Duodenal mucosa (tissue), 2 donors: ENCODE measurements around the gene STUB1.
A peak's percentile ranks its signal among the peaks of the same experiment; 100 is the strongest.

ENCODE experiments used
- H3K27ac ChIP-seq: one replicate; pipeline ENCODE4 v1.7.0; 2013; ENCODE audit warnings: low read depth, low read length
- H3K27me3 ChIP-seq, 2 donors: one replicate each; pipeline ENCODE4 v1.7.0; 2013; ENCODE audit warnings: low read length in 2 of 2, control low read depth in 1 of 2; ENCODE audit not compliant: insufficient read depth in 2 of 2, control insufficient read depth in 1 of 2
- H3K36me3 ChIP-seq, 2 donors: one replicate each; pipeline ENCODE4 v1.7.0; 2013; ENCODE audit warnings: low read length in 2 of 2, control low read depth in 1 of 2; ENCODE audit not compliant: insufficient read depth in 2 of 2, control insufficient read depth in 1 of 2
- H3K4me1 ChIP-seq, 2 donors: one replicate each; pipeline ENCODE4 v1.7.0; 2013; ENCODE audit warnings: low read length in 2 of 2, control low read depth in 1 of 2; ENCODE audit not compliant: insufficient read depth in 2 of 2, control insufficient read depth in 1 of 2
- H3K4me3 ChIP-seq, 2 donors: one replicate each; pipeline ENCODE4 v1.7.0; 2013; ENCODE audit warnings: low read length in 2 of 2, low read depth in 1 of 2
- H3K9ac ChIP-seq, 2 donors: one replicate each; pipeline ENCODE4 v1.7.0; 2013; ENCODE audit warnings: low read length in 2 of 2, low read depth in 1 of 2
- H3K9me3 ChIP-seq, 2 donors: one replicate each; pipeline ENCODE4 v1.7.0; 2013; ENCODE audit warnings: low read length in 2 of 2, control low read depth in 1 of 2; ENCODE audit not compliant: control insufficient read depth in 1 of 2

Gene STUB1

GRCh38 chr16:644556-644955, 35.7 kb upstream of the STUB1 start:
- Histone ChIP-seq H3K36me3 (no peaks in the 10 kb centered on the region), H3K27me3 (no peaks in the 10 kb centered on the region), H3K27ac (no peak overlapping the region), H3K4me1 (peaks cover 50 to 61% of the 10 kb centered on the region in 2 donors), H3K4me3 (peak overlapping the region in 1 of 2 donors; percentile 15), H3K9ac (peak overlapping the region in 1 of 2 donors; percentile 25), H3K9me3 (no peaks in the 10 kb centered on the region)

- Histone ChIP-seq H3K27ac (peak overlapping the region; percentile 38), H3K4me3 (peak overlapping the region; percentile 30 to 35), H3K4me1 (peaks cover 61 to 71% of the 10 kb centered on the region in 2 donors), H3K27me3 (no peaks in the 10 kb centered on the region), H3K9me3 (no peaks in the 10 kb centered on the region), H3K36me3 (no peaks in the 10 kb centered on the region), H3K9ac (peak overlapping the region; percentile 59)
Measured at GRCh38 chr16:645852-646678, 34.1 kb upstream of the STUB1 start.

GRCh38 chr16:646679-647172, 33.5 kb upstream of the STUB1 start:
- Histone ChIP-seq H3K4me3 (peak overlapping the region in 1 of 2 donors; percentile 11), H3K9ac (peak overlapping the region in 1 of 2 donors; percentile 59), H3K4me1 (peaks cover 61 to 67% of the 10 kb centered on the region in 2 donors), H3K27ac (peak overlapping the region; percentile 77), H3K27me3 (no peaks in the 10 kb centered on the region), H3K36me3 (no peaks in the 10 kb centered on the region), H3K9me3 (no peaks in the 10 kb centered on the region)

- Histone ChIP-seq H3K9ac (peak overlapping the region; percentile 59 to 92), H3K27ac (peak overlapping the region; percentile 77), H3K4me3 (peak overlapping the region; percentile 67 to 89), H3K27me3 (no peaks in the 10 kb centered on the region), H3K9me3 (no peaks in the 10 kb centered on the region), H3K36me3 (no peaks in the 10 kb centered on the region), H3K4me1 (peaks cover 61 to 67% of the 10 kb centered on the region in 2 donors)
Measured at GRCh38 chr16:647173-647902, 32.9 kb upstream of the STUB1 start.

GRCh38 chr16:648071-648780, 32.0 kb upstream of the STUB1 start:
- H3K9ac ChIP-seq, result peak overlapping the region; percentile 82 to 92
- peak overlapping the region; percentile 67 to 89 for H3K4me3 ChIP-seq
- H3K4me1 ChIP-seq, result peaks cover 52 to 59% of the 10 kb centered on the region in 2 donors
- no peaks in the 10 kb centered on the region for H3K9me3 ChIP-seq
- no peaks in the 10 kb centered on the region for H3K27me3 ChIP-seq
- H3K36me3 ChIP-seq, result no peaks in the 10 kb centered on the region
- H3K27ac ChIP-seq, result peak overlapping the region; percentile 90

- H3K27me3 ChIP-seq, result no peaks in the 10 kb centered on the region
- H3K4me1 ChIP-seq, result peaks cover 51 to 53% of the 10 kb centered on the region in 2 donors
- H3K4me3 ChIP-seq, result peak within 1 kb of the TSS; percentile 67 to 89
- peak within 1 kb of the TSS; percentile 90 for H3K27ac ChIP-seq
- no peaks in the 10 kb centered on the region for H3K36me3 ChIP-seq
- H3K9me3 ChIP-seq, result no peaks in the 10 kb centered on the region
- H3K9ac ChIP-seq, result peak within 1 kb of the TSS; percentile 82 to 92
Measured at GRCh38 chr16:648781-649589, 31.2 kb upstream of the STUB1 start, which contains the start of gene WDR90. Gene WDR90, plus strand, starts transcription at chr16:649365. Its CDS starts 52 bp downstream, at chr16:649417.

GRCh38 chr16:649631-650030, 30.6 kb upstream of the STUB1 start:
- H3K9me3 ChIP-seq, result no peaks in the 10 kb centered on the region
- H3K36me3 ChIP-seq, result no peaks in the 10 kb centered on the region
- H3K27ac ChIP-seq, result no peak overlapping the region
- H3K9ac ChIP-seq, result peak overlapping the region; percentile 38 to 92
- peak overlapping the region; percentile 67 to 89 for H3K4me3 ChIP-seq
- no peaks in the 10 kb centered on the region for H3K27me3 ChIP-seq
- H3K4me1 ChIP-seq, result peaks cover 46 to 47% of the 10 kb centered on the region in 2 donors

- H3K9me3 ChIP-seq, result no peaks in the 10 kb centered on the region
- no peaks in the 10 kb centered on the region for H3K27me3 ChIP-seq
- H3K4me1 ChIP-seq, result peaks cover 28 to 30% of the 10 kb centered on the region in 2 donors
- H3K9ac ChIP-seq, result no peak overlapping the region
- peaks cover 0 to 3% of the 10 kb centered on the region in 2 donors for H3K36me3 ChIP-seq
- no peak overlapping the region for H3K27ac ChIP-seq
- no peak overlapping the region for H3K4me3 ChIP-seq
Measured at GRCh38 chr16:651844-652243, 28.4 kb upstream of the STUB1 start.
